CD1c-positive myeloid dendritic cell (primary cell): ENCODE measurements around the gene CAMK4.

Experiments
- DNase-seq: peaks from one replicate; pipeline ENCODE4 v3.0.0-alpha.2; 2016; ENCODE audit errors: extremely low spot score

Gene CAMK4

GRCh38 chr5:111223787-111224560, at the start of gene CAMK4:
Gene CAMK4 (plus strand): TSS chr5:111224384. CDS start chr5:111224484, 100 bp downstream.
- DNase-seq, result peak; percentile 55

- DNase-seq, result no peak
Observed at GRCh38 chr5:111183064-111183463, 41.1 kb upstream of the CAMK4 start.

- DNase-seq, result no peak
Observed at GRCh38 chr5:111187079-111187478, 37.1 kb upstream of the CAMK4 start.

GRCh38 chr5:111194053-111194452, 30.1 kb upstream of the CAMK4 start:
- no peak for DNase-seq

- DNase-seq, result no peak
Observed at GRCh38 chr5:111194925-111195324, 29.3 kb upstream of the CAMK4 start.

- DNase-seq, result no peak
Observed at GRCh38 chr5:111197523-111197922, 26.7 kb upstream of the CAMK4 start.

GRCh38 chr5:111198281-111198966, 25.8 kb upstream of the CAMK4 start:
- DNase-seq, result no peak

DNA sequence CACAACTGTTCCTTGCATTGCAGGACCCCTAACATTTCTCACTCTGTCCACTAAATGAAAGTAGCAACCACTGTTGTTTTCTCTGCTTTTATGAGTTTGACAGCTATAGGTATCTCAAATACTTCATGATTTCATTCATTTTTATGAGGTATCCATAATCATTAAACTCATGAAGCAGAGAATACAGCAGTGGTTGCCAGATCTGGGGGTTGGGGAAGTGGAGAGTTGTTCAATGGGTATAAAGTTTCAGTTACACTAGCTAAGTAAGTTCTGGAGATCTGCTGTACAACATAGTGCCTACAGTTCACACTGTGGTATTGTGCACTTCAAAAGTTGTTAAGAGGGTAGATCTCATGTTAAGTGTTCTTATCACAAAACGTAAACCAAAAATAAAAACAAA, 23.4 kb upstream of the CAMK4 start:
- DNase-seq, result no peak

DNA sequence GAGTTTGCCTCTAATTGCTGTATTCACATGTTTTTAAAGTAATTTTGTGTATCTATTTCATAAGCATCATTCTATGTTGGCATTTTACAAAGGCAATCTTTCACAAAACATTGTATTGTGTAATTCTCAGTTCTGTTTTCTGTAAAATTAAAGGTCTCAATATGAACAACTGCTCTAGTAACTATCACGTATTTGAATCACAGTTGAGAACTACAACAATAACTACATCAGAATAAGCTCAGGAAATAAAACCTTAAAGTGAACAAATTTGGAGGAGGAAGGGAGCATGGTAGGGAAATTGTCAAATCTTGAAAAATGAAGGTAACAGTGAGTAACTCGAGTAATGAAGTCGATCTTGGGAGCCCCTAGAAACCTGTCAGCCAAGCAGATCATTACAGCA, 22.5 kb upstream of the CAMK4 start:
- no peak for DNase-seq

DNA sequence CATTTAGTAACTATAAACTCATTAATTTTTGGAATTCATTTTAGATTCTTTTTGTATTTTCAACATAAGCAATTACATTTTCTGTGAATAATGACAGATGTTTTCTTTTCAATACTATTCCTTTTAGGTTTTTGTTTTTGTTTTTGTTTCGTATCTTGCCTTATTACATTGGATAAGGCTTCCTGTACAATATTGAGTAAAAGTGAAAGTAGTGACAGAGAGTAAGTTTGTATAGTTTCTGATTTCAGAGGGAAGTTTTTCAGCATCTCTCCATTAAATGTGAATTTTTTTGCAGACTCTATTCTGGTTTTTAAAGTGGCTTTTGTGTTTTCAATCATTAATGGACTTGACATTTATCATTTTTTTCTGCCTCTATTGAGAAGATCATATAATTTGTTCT, 12.8 kb upstream of the CAMK4 start:
- DNase-seq, result no peak

DNA sequence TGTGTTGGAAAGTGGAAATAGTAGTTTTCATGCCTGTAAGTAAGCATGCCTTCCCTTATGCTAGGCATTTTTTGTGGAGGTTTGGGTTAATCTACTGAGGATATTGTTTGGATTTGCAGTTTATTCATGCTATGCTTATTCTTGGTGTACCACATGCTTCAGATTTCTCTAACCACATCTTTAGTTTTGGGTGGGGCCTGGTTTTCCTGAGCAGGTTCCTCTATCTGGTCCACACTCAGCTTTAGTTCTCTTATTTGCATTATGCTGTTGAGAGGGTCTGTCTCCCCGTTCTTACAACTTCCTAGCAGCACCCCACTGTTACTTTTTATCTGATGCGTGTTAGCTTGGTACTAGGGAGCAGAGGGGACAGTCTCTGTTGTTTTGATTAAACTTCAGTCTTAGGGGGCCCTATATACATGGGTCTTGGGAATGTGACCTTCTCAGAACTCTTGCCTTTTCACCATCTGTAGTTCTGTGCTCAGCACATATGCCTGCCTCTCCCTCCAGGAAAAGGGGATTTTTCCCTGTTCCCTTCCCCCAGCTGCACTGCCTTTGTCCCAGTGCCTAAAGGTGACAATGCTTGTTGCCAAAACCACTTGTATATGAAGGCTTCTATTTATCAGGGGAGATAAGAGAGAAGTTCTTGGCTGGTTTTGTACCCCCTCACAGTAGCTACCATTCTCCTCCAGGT, 10.0 kb upstream of the CAMK4 start:
- DNase-seq, result no peak

GRCh38 chr5:111215971-111216370, 8.2 kb upstream of the CAMK4 start:
- no peak for DNase-seq

GRCh38 chr5:111221139-111221538, 3.0 kb upstream of the CAMK4 start:
- no peak for DNase-seq

GRCh38 chr5:111223101-111223786, 940 bp upstream of the CAMK4 start:
- DNase-seq, result no peak

DNA sequence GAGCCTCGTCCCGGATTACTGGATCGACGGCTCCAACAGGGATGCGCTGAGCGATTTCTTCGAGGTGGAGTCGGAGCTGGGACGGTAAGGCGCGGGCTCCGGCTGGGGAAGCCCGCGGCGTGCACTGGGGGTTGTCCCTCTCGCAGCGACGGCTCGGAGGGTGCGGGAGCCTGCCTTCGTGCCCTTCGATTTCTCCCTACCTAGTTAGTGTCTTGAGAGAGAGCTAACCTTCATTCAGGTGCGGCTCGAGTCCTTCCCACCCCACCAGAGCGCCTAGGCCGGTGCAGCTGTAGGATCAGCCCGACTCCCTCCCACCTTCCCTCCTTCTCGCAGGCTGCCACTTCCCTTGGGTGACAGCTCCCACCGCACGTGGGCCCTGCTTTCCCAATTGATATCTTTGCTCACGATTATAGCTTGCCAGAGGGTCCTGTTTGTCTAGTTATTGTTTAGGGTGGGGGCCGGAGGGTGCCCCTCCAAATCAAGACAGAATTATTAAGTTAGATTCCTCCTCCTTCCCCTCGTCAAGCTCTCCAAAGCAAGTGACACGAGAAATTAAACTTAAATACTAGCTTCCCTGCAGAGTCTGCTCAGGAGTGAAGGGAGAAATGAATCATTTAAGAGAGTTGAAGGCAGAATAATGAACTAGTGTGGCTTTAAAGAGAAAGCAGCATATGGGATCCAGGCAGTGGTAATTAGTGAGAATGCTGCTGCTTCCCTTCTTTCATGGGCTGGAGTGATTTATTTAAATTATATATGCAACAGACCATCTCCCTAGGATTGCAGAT, 569 bp downstream of the CAMK4 start:
- DNase-seq, result no peak

DNA sequence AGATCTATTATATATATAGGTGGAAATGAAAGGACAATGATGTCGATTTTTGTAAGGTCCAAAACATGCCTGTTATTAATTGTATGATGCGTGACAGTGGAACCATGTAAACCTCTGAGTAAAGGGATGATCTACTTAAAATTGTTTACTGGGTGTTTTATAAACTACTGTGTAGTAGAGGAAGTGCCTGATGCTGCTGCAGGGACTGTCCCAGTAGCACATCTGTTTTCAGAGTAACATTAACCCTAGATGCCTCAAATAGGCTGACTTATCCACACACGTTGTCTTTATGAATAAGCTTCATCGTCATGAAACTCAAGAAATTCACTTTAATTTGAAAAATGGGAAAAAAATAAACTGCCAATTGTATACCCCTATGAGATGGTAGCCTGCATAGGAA, 1.7 kb downstream of the CAMK4 start:
- DNase-seq, result no peak

- no peak for DNase-seq
Observed at GRCh38 chr5:111226556-111226955, 2.4 kb downstream of the CAMK4 start.

- DNase-seq, result no peak
Observed at GRCh38 chr5:111227226-111227782, 3.1 kb downstream of the CAMK4 start.

DNA sequence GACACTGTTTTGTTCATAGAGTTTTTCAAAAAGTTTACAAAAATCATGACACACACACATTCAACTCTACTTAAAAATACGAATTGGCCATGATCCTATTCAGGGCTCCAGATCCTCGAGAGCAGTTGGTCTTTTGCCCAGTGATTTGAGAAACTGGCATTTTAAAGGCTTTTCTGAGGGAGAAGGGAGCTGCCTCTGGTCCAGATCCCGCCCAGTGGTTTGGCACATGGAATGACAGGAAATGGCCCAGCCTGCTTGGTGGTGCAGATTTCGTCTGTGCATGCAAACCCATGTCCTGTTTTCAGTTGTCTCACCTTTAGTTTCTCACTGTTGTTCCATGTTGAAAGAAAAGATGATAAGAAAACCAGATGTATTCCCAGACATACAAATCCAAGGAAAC, 3.6 kb downstream of the CAMK4 start:
- DNase-seq, result no peak

GRCh38 chr5:111228520-111229220, 4.5 kb downstream of the CAMK4 start:
- DNase-seq, result no peak
